A549 (cell line): Measurements from ENCODE around the gene SRRM4. TPM values are rescaled to one million over a fixed set of nuclear protein-coding genes. Genes with fewer than 3 reads are reported as not detected.

Experiments
- ATAC-seq, 2 experiments: fragments of 200-7000 bp in 1 of 2; fragments of >200 bp in 1 of 2; cut with Nextera tagmentation in 1 of 2; cut with Tn5 transposase in 1 of 2; 3 replicates each; pipeline versions ENCODE4 v1.8.0 to v1.9.1; 2018 to 2020; ENCODE audit warnings: mild to moderate bottlenecking in 1 of 2, moderate library complexity in 1 of 2
- CTCF ChIA-PET: fragments of 300-600 bp; sonication (Branson Sonifier 250); formaldehyde crosslinking; extraction: SDS; loops from one replicate; lab custom pipeline; 2021; ENCODE audit warnings: antibody characterized with exemption, inconsistent platforms; lab: Yijun Ruan, JAX
- POLR2A ChIA-PET: fragments of 350-600 bp; formaldehyde crosslinking; extraction: SDS; loops from one replicate; lab custom pipeline; 2021; ENCODE audit warnings: antibody characterized with exemption, inconsistent platforms; lab: Yijun Ruan, JAX
- DNase-seq, 2 experiments: peaks; one replicate each; pipeline versions ENCODE4 v3.0.0 to v3.0.0-alpha.2; 2011 to 2016; ENCODE audit warnings: low read depth in 1 of 2, low spot score in 1 of 2
- FAIRE-seq: peaks from 2 replicates; lab custom pipeline; 2011; peaks lifted over from hg19 to GRCh38; lab: Jason Lieb, UNC
- H3K27ac ChIP-seq, 2 experiments: fragments of >200 bp; sonication (Bioruptor Twin); formaldehyde crosslinking; 3 replicates each; pipeline ENCODE4 v1.5.1; 2016 to 2017
- H3K4me1 ChIP-seq: fragments of >200 bp; sonication (Bioruptor Twin); formaldehyde crosslinking; 3 replicates; pipeline ENCODE4 v1.6.1; 2016
- H3K4me2 ChIP-seq: fragments of >200 bp; sonication (Bioruptor Twin); formaldehyde crosslinking; 3 replicates; pipeline ENCODE4 v1.6.1; 2016
- H3K4me3 ChIP-seq: fragments of >200 bp; sonication (Bioruptor Twin); formaldehyde crosslinking; 3 replicates; pipeline ENCODE4 v1.5.1; 2016
- H3K9me3 ChIP-seq: fragments of >200 bp; sonication (Bioruptor Twin); formaldehyde crosslinking; 3 replicates; pipeline ENCODE4 v1.6.1; 2016
- BCL3 ChIP-seq: fragments of >200 bp; sonication (Bioruptor Twin); formaldehyde crosslinking; IDR thresholded peaks from 3 replicates; pipeline ENCODE4 v1.6.1; 2016
- CBX2 ChIP-seq: fragments of 200-600 bp; sonication (generic); IDR thresholded peaks from 2 replicates; pipeline ENCODE4 v1.6.1; 2016; ENCODE audit warnings: low read depth, mild to moderate bottlenecking, borderline replicate concordance
- EHF ChIP-seq: fragments of 250-450 bp; sonication (Bioruptor Pico); IDR thresholded peaks from 2 replicates; pipeline ENCODE4 v1.5.0; 2020; ENCODE audit warnings: mild to moderate bottlenecking
- EHMT2 ChIP-seq: fragments of 200-600 bp; sonication (generic); IDR thresholded peaks from 2 replicates; pipeline ENCODE4 v1.6.1; 2016; ENCODE audit warnings: antibody characterized with exemption, low read depth, mild to moderate bottlenecking, moderate library complexity
- ELK1 ChIP-seq: fragments of 150-350 bp; IDR thresholded peaks from 2 replicates; pipeline ENCODE4 v1.6.1; 2014; ENCODE audit warnings: low read depth, mild to moderate bottlenecking, low read length
- GATA3 ChIP-seq: IDR thresholded peaks from 2 replicates; pipeline ENCODE4 v1.6.1; 2012; ENCODE audit warnings: borderline replicate concordance
- HES2 ChIP-seq: fragments of >200 bp; sonication (Bioruptor Twin); formaldehyde crosslinking; IDR thresholded peaks from 2 replicates; pipeline ENCODE4 v1.6.1; 2016
- HMGXB4 ChIP-seq: fragments of 250-450 bp; sonication (Bioruptor Pico); IDR thresholded peaks from 2 replicates; pipeline ENCODE4 v1.5.0; 2021; ENCODE audit warnings: mild to moderate bottlenecking, moderate library complexity, borderline replicate concordance
- HOXA7 ChIP-seq: fragments of 250-450 bp; sonication (Bioruptor Pico); IDR thresholded peaks from 2 replicates; pipeline ENCODE4 v1.5.0; 2020; ENCODE audit warnings: mild to moderate bottlenecking, moderate library complexity
- KDM1A ChIP-seq: fragments of 200-600 bp; sonication (generic); IDR thresholded peaks from 2 replicates; pipeline ENCODE4 v1.6.1; 2016; ENCODE audit warnings: low read depth, mild to moderate bottlenecking
- KDM5A ChIP-seq: fragments of 200-600 bp; sonication (generic); IDR thresholded peaks from 2 replicates; pipeline ENCODE4 v1.6.1; 2016; ENCODE audit warnings: antibody characterized with exemption, mild to moderate bottlenecking
- MAX ChIP-seq: IDR thresholded peaks from 2 replicates; pipeline ENCODE4 v1.6.1; 2012
- MYC ChIP-seq: IDR thresholded peaks from 2 replicates; pipeline ENCODE4 v1.6.1; 2012; ENCODE audit warnings: mild to moderate bottlenecking, inconsistent platforms, low read length, improper control_type of control experiment, borderline replicate concordance
- NR3C1 ChIP-seq: fragments of >200 bp; sonication (Bioruptor Twin); formaldehyde crosslinking; IDR thresholded peaks from 3 replicates; pipeline ENCODE4 v1.6.1; 2017
- PBX3 ChIP-seq: IDR thresholded peaks from 2 replicates; pipeline ENCODE4 v1.6.1; 2012
- PHF8 ChIP-seq: fragments of 200-600 bp; sonication (generic); IDR thresholded peaks from 2 replicates; pipeline ENCODE4 v1.6.1; 2016; ENCODE audit warnings: low read depth, mild to moderate bottlenecking, antibody characterized with exemption, moderate library complexity, borderline replicate concordance
- POLR2AphosphoS2 ChIP-seq: conservative IDR thresholded peaks from 2 replicates; pipeline ENCODE4 v1.6.1; 2012; ENCODE audit warnings: low read length, improper control_type of control experiment, inconsistent platforms
- USF2 ChIP-seq: fragments of 450-650 bp; IDR thresholded peaks from 2 replicates; pipeline ENCODE4 v1.6.1; 2014; ENCODE audit warnings: antibody characterized with exemption
- ZFP36 ChIP-seq: fragments of 450-650 bp; IDR thresholded peaks from 2 replicates; pipeline ENCODE4 v1.6.1; 2014; ENCODE audit warnings: borderline replicate concordance; ENCODE audit not compliant: partially characterized antibody
- WGBS: methylation state at CpG from one replicate; pipeline ENCODE4 v1.1.6; 2017; ENCODE audit errors: missing lambda C conversion rate; 5-methylcytosine and 5-hydroxymethylcytosine counted together
- polyA plus RNA-seq, 4 experiments: library from polyadenylated mRNA; depleted of rRNA in 3 of 4; stranded (reverse); fragments of >200 nt; fragmentation: RNase III in 1 of 4; extraction: RNeasy Plus Mini Kit Qiagen cat#74134 plus additional on column Dnase treatment in 1 of 4; gene quantifications; 2 replicates in 3 of 4; 3 replicates in 1 of 4; pipeline ENCODE4 v1.2.3, GENCODE V29; 2011 to 2017

The SRRM4 gene
- polyA plus RNA-seq, 2 of the 4 experiments (the other 2 are of a cell fraction) = not detected

- no peak overlapping the region for H3K4me3 ChIP-seq
- CTCF ChIA-PET = interaction anchor here (1.2 to 1.8 kb wide), 2 partner anchors 9 to 23 kb away, joined by 3 to 4 read pairs; no protein-coding TSS in a partner anchor
- 4% methylated on average over 1 of the region's 1 CpG for WGBS
- H3K9me3 ChIP-seq = no peaks in the 10 kb centered on the region; the same call in 2 of the 3 replicates
- no peak overlapping the region for H3K4me2 ChIP-seq
- H3K27ac ChIP-seq = no peak overlapping the region
- DNase-seq (no peak), FAIRE-seq (no peak), ATAC-seq (no peak)
- POLR2A ChIA-PET = no interaction called here
- H3K4me1 ChIP-seq = no peaks in the 10 kb centered on the region
- TF ChIP-seq ZFP36 (no peak), HES2 (no peak), EHMT2 (no peak), EHF (CRISPR knock-in tag) (no peak), HOXA7 (no peak), CBX2 (no peak), MAX (no peak), KDM5A (no peak), PHF8 (no peak), USF2 (no peak), POLR2AphosphoS2 (no peak), PBX3 (no peak), ELK1 (no peak), KDM1A (no peak), NR3C1 (no peak)
These were observed 33.0 kb downstream of the SRRM4 start for GRCh38 chr12:119014368-119014767.

- H3K27ac ChIP-seq = no peak overlapping the region
- H3K4me2 ChIP-seq = no peak overlapping the region
- ATAC-seq = no peak
- no peaks in the 10 kb centered on the region for H3K4me1 ChIP-seq
- FAIRE-seq = no peak
- H3K9me3 ChIP-seq = no peaks in the 10 kb centered on the region
- CTCF ChIA-PET = no interaction called here
- TF ChIP-seq BCL3 (no peak), GATA3 (no peak), MYC (no peak), CBX2 (no peak), HES2 (no peak), EHF (CRISPR knock-in tag) (no peak), HMGXB4 (no peak)
- POLR2A ChIA-PET = no interaction called here
- H3K4me3 ChIP-seq = no peak overlapping the region
- no peak for DNase-seq
- 48% methylated on average over 2 of the region's 2 CpGs for WGBS
These were observed 35.4 kb downstream of the SRRM4 start for GRCh38 chr12:119016715-119017114.
